WTC11 (cell line): ENCODE measurements around the gene ZDHHC11B.

Source experiments
- CTCF ChIP-seq: fragments of 200-600 bp; IDR thresholded peaks from 2 replicates; pipeline ENCODE4 v1.8.0; 2022; ENCODE audit warnings: antibody characterized with exemption
- ELF4 ChIP-seq: sonication (generic); formaldehyde crosslinking; IDR thresholded peaks from 2 replicates; pipeline ENCODE4 v1.8.1; 2022; ENCODE audit warnings: low read depth, mild to moderate bottlenecking, moderate library complexity, missing genetic modification reagents
- MYBL2 ChIP-seq: sonication (generic); formaldehyde crosslinking; IDR thresholded peaks from 2 replicates; pipeline ENCODE4 v1.8.1; 2023; ENCODE audit warnings: mild to moderate bottlenecking, moderate library complexity, missing genetic modification reagents
- NFE2L1 ChIP-seq: sonication (generic); formaldehyde crosslinking; IDR thresholded peaks from 2 replicates; pipeline ENCODE4 v1.8.1; 2023; ENCODE audit warnings: missing genetic modification reagents
- NFYB ChIP-seq: sonication (generic); formaldehyde crosslinking; conservative IDR thresholded peaks from 2 replicates; pipeline ENCODE4 v1.8.0; 2022; ENCODE audit warnings: low read depth, missing genetic modification reagents
- NR2C2 ChIP-seq: sonication (generic); formaldehyde crosslinking; IDR thresholded peaks from 2 replicates; pipeline ENCODE4 v1.8.0; 2022; ENCODE audit warnings: mild to moderate bottlenecking, missing genetic modification reagents
- NR3C1 ChIP-seq: sonication (generic); formaldehyde crosslinking; conservative IDR thresholded peaks from 2 replicates; pipeline ENCODE4 v1.8.1; 2023; ENCODE audit warnings: low read depth, mild to moderate bottlenecking, missing genetic modification reagents
- RORB ChIP-seq: fragments of 250-450 bp; sonication (Bioruptor Pico); IDR thresholded peaks from 2 replicates; pipeline ENCODE4 v1.9.0; 2021; ENCODE audit warnings: mild to moderate bottlenecking
- USF1 ChIP-seq: sonication (generic); formaldehyde crosslinking; IDR thresholded peaks from 2 replicates; pipeline ENCODE4 v1.8.0; 2022; ENCODE audit warnings: mild to moderate bottlenecking, missing genetic modification reagents
- ZNF121 ChIP-seq: sonication (generic); formaldehyde crosslinking; IDR thresholded peaks from 2 replicates; pipeline ENCODE4 v1.8.0; 2023; ENCODE audit warnings: missing genetic modification reagents
- ZNF263 ChIP-seq: sonication (generic); formaldehyde crosslinking; IDR thresholded peaks from 2 replicates; pipeline ENCODE4 v1.8.1; 2022; ENCODE audit warnings: low read depth, mild to moderate bottlenecking, moderate library complexity, missing genetic modification reagents
- ZNF317 ChIP-seq: sonication (generic); formaldehyde crosslinking; IDR thresholded peaks from 2 replicates; pipeline ENCODE4 v1.8.1; 2023; ENCODE audit warnings: low read depth, mild to moderate bottlenecking, moderate library complexity, missing genetic modification reagents, borderline replicate concordance

DNA sequence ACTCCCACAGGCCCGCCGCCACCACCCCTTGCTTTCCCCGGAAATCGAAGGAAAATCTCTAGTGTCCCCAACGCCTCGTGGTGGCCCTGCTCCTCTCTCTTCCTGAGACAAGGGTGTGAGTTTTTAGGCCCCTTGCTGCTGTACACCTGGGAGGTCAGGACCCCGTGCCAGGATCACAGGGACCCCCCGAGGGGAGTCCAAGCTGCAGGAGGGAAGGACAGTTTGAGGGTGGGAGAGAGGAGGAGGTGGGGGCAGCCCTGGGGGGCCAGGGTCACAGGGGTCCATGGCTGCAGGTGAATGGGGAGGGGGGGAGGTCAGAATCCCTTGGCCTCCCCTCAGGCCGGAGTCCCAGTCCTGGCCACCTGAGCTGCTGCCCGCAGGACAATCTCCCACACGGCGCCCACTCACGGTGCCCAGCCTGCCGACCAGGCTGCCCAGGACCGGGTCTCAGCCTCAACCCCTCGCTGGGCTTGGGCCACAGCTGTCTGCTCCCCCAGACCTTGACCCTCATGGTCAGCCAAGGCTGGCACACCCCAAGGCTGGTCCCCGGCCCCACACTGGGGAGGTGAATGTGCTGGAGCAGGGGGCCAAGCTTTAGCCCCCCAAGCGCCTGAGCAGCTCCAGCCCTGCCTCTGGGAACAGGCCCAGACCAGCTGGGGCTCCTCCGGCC is 111.2 kb downstream of the ZDHHC11B start:
- no peak for TF ChIP-seq CTCF
- no peak for TF ChIP-seq RORB (CRISPR knock-in tag)
- TF ChIP-seq NR3C1 (CRISPR knock-in tag): no peak
- no peak for TF ChIP-seq USF1
- no peak for TF ChIP-seq ELF4 (CRISPR knock-in tag)
- TF ChIP-seq NFYB (CRISPR knock-in tag): no peak
- no peak for TF ChIP-seq MYBL2 (CRISPR knock-in tag)
- no peak for TF ChIP-seq ZNF317
- no peak for TF ChIP-seq ZNF121 (CRISPR knock-in tag)
- no peak for TF ChIP-seq NFE2L1 (CRISPR knock-in tag)
- TF ChIP-seq ZNF263: no peak
- TF ChIP-seq NR2C2 (CRISPR knock-in tag): no peak
